ENCODE results near the gene MDP1. TPM values are rescaled to one million over a fixed set of nuclear protein-coding genes. Genes with fewer than 3 reads are reported as not detected.

The MDP1 gene
- polyA plus RNA-seq, 6 donors from 2014 or later: 32.7 to 48.2 (median 37.3) TPM

DNA sequence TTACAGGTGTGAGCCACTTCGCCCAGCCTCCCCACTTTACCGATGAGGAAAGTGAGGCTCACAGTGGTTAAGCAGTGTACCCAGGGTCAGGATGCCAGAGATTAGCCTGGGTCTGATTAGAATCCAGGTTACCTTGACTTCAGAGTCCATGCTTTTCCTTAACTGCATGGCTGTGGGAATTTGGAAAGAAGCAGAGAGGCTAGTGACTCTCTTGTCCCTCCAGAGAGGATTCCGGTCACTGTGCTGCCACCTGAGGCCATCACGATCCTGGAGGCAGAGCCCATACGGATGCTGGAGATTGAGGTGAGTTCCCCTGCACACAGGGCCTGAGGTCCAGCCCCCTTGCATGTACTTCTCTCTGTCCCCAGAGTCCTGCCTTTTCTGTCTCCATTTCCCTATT lies 39.3 kb downstream of the MDP1 start:
- ATAC-seq (ENCODE audit: low read depth in 2 of 2) (no peak), DNase-seq (no peak)
- no peak overlapping the region for H3K4me3 Mint-ChIP-seq
- H3K27me3 Mint-ChIP-seq: no peaks in the 10 kb centered on the region
- H3K9me3 Mint-ChIP-seq: no peaks in the 10 kb centered on the region
- no peak overlapping the region for H3K27ac Mint-ChIP-seq
- H3K36me3 Mint-ChIP-seq: no peaks in the 10 kb centered on the region
- peaks cover 15 to 38% (median 22%) of the 10 kb centered on the region in 3 donors for H3K4me1 Mint-ChIP-seq

DNA sequence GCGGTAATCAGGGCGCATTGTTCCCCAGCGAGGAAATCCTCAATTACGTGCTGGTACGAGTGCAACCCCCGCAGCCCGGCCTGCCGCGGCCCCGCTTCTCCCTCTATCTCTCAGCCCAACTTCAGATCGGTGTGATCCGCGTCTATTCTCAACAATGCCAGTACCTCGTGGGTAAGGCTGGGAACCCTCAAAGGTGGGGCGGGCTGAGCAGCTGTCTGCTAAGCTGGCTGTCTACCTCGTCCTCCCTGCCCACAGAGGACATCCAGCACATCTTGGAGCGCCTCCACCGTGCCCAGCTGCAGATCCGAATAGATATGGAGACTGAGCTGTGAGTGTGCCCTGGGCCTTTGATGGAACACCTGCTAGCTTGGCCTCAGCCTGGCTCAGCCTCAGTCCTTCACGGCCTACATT lies 43.0 kb downstream of the MDP1 start:
- DNase-seq (no peak), ATAC-seq (ENCODE audit: low read depth in 2 of 2) (no peak)
- Mint-ChIP-seq H3K27ac (peak overlapping the region in 3 of 6 donors; percentile 70 to 87 (median 82)), H3K9me3 (no peaks in the 10 kb centered on the region), H3K4me3 (peak overlapping the region; percentile 37 to 94 (median 76)), H3K27me3 (no peaks in the 10 kb centered on the region), H3K4me1 (peaks cover 21 to 34% (median 21%) of the 10 kb centered on the region in 3 donors), H3K36me3 (peaks cover 6 to 12% of the 10 kb centered on the region in 2 donors)

DNA sequence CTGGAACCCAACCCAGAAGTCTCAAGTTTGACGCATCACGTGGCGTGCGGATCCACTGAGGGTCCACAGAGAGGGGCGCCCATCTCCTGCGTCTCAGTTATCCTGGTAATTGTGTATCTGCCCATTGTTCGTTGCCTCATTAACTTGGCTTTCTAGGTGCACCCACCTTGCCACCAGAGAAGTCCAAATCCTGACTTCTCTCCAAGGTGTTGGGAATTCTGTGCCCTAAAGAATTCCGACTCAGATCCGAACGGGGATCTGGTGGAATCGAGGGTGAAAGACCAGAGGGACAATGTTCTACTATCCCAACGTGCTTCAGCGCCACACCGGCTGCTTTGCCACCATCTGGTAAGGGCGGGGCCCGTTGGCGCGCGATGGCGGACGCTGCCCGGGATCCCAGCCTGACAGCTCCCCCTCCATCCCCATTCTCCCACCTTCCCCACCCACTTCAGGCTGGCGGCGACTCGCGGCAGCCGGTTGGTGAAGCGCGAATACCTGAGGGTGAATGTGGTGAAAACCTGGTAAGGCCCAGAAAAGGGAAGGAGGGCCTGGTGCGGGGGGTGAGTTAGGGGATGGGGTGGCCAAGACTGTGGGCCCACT lies 43.5 kb downstream of the MDP1 start:
- H3K4me1 Mint-ChIP-seq: peaks cover 23 to 34% (median 26%) of the 10 kb centered on the region in 3 donors
- no peak for DNase-seq
- ATAC-seq (ENCODE audit: low read depth in 2 of 2): peak in 1 of 2 donors; percentile 1
- H3K4me3 Mint-ChIP-seq: peak overlapping the region; percentile 78 to 95 (median 93)
- no peaks in the 10 kb centered on the region for H3K27me3 Mint-ChIP-seq
- no peaks in the 10 kb centered on the region for H3K9me3 Mint-ChIP-seq
- peak overlapping the region in 4 of 6 donors; percentile 24 to 82 (median 72) for H3K27ac Mint-ChIP-seq
- H3K36me3 Mint-ChIP-seq: peaks cover 10 to 17% of the 10 kb centered on the region in 2 donors

DNA sequence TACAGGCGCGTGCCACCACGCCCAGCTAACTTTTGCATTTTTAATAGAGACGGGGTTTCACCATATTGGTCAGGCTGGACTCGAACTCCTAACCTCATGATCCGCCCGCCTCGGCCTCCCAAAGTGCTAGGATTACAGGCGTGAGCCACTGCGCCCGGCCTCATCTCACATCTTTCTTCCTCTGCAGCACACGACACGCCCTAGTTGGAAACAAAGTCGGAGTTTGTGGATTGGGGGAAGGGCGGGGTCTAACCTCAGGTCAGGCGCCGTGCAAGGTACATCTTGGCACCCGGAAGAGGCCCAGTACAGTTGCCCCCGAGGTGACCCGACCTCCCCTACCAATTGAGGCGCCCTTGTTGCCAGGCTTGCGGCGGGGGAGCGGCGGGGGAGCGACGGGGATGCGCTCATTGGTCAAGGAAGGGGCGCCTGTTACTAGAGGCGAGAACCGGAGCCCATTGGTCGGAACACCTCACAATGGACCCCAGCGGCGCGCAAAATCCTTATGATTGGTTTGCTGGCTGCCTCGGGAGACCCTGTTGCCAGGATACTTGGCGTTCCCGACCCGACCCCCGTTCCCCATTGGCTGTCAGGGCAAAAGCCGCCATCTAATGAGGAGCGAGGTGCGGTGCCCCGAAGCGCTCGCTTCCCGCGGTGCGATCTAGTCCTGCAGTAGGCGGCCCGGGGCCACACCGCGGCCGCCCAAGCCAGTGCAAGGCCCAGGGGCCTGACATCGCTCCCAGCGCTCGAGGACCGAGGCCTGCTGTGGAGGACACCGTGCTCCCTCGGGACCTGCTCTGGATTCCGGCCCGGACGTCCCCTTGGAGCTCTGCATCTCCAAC lies 44.2 kb downstream of the MDP1 start, which contains the start of gene REC8:
TSS of gene REC8 (plus strand) at position 659 of the 839 bp plus-strand sequence. CDS start 473 bp downstream, outside the sequence.
- Mint-ChIP-seq H3K9me3 (no peaks in the 10 kb centered on the region), H3K27ac (peak within 1 kb of the TSS; percentile 38 to 95 (median 82)), H3K4me3 (peak within 1 kb of the TSS; percentile 78 to 95 (median 93)), H3K36me3 (peaks cover 11 to 23% of the 10 kb centered on the region in 2 donors), H3K27me3 (no peaks in the 10 kb centered on the region), H3K4me1 (peaks cover 25 to 38% (median 27%) of the 10 kb centered on the region in 3 donors)
- ATAC-seq (ENCODE audit: low read depth in 2 of 2) (peak; percentile 90 to 92), DNase-seq (peak; percentile 85)

GRCh38 chr14:24167469-24168114 lies 48.3 kb downstream of the MDP1 start:
- DNase-seq (no peak), ATAC-seq (ENCODE audit: low read depth in 2 of 2) (no peak)
- no peaks in the 10 kb centered on the region for H3K9me3 Mint-ChIP-seq
- H3K36me3 Mint-ChIP-seq: peaks cover 16 to 49% of the 10 kb centered on the region in 2 donors
- peak overlapping the region in 2 of 8 donors; percentile 19 to 33 for H3K4me3 Mint-ChIP-seq
- H3K27ac Mint-ChIP-seq: peak overlapping the region in 4 of 6 donors; percentile 60 to 79 (median 78)
- no peaks in the 10 kb centered on the region for H3K27me3 Mint-ChIP-seq
- H3K4me1 Mint-ChIP-seq: peaks cover 43 to 63% (median 51%) of the 10 kb centered on the region in 3 donors

DNA sequence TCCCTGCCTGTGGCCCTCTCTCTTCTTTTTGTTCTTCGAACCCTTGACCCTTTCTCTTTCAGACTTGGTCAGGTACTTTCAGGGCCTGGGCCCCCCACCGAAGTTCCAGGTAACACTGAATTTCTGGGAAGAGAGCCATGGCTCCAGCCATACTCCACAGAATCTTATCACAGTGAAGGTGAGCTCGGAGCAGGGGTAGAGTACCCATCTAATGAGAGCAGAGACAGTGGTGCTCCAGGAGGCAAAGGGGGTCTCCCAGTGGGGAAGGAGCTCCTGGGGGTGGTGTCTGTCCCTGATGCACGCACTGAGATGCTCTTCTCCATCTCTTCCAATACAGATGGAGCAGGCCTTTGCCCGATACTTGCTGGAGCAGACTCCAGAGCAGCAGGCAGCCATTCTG lies 50.1 kb downstream of the MDP1 start:
- Mint-ChIP-seq H3K9me3 (no peaks in the 10 kb centered on the region), H3K36me3 (peaks cover 16 to 49% of the 10 kb centered on the region in 2 donors), H3K27ac (peak overlapping the region in 3 of 6 donors; percentile 26 to 89 (median 56))

DNA sequence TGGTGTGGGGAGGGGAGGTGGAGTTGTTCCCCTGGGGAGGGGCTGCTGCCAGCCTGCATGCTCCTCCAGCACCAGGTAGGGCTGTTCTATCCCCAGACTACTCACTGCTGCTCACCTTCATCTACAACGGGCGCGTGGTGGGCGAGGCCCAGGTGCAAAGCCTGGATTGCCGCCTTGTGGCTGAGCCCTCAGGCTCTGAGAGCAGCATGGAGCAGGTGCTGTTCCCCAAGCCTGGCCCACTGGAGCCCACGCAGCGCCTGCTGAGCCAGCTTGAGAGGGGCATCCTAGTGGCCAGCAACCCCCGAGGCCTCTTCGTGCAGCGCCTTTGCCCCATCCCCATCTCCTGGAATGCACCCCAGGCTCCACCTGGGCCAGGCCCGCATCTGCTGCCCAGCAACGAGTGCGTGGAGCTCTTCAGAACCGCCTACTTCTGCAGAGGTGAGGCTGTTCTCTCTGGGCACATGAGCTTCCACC lies 51.3 kb downstream of the MDP1 start:
- DNase-seq: no peak
- H3K9me3 Mint-ChIP-seq: no peaks in the 10 kb centered on the region
- no peak for ATAC-seq (ENCODE audit: low read depth in 2 of 2)
- peaks cover 16 to 47% of the 10 kb centered on the region in 2 donors for H3K36me3 Mint-ChIP-seq
- H3K4me3 Mint-ChIP-seq: peak overlapping the region in 5 of 8 donors; percentile 15 to 86 (median 46)
- H3K27ac Mint-ChIP-seq: peak overlapping the region in 1 of 6 donors; percentile 83
- H3K27me3 Mint-ChIP-seq: no peaks in the 10 kb centered on the region
- peaks cover 50 to 68% (median 67%) of the 10 kb centered on the region in 3 donors for H3K4me1 Mint-ChIP-seq

More for the DNA sequence above, 50.1 kb downstream of the MDP1 start:
- DNase-seq (no peak), ATAC-seq (ENCODE audit: low read depth in 2 of 2) (no peak)
- Mint-ChIP-seq H3K4me3 (peak overlapping the region in 3 of 8 donors; percentile 20 to 57 (median 30)), H3K4me1 (peaks cover 49 to 62% (median 59%) of the 10 kb centered on the region in 3 donors), H3K27me3 (no peaks in the 10 kb centered on the region)

Other genes starting within 250 kb of the MDP1 start
- 10 to 100 TPM in 5 of 6 donors, 1 to 10 TPM in 1; 8.6 to 18.3 (median 16.9) TPM for gene DHRS4L2, start 227.1 kb downstream of the MDP1 start, polyA plus RNA-seq (ENCODE audit: low read depth in 6 of 6)
- under 1 TPM in 2 of 6 donors, not detected in 4; 0.10 to 0.11 TPM for gene CARMIL3, start 164.1 kb downstream of the MDP1 start, polyA plus RNA-seq (ENCODE audit: low read depth in 6 of 6)
- gene CPNE6, start 144.5 kb downstream of the MDP1 start, polyA plus RNA-seq (ENCODE audit: low read depth in 6 of 6): 1 to 10 TPM in 1 of 6 donors, not detected in 5; 1.1 TPM
- gene PCK2, start 121.8 kb downstream of the MDP1 start, polyA plus RNA-seq (ENCODE audit: low read depth in 6 of 6): 10 to 100 TPM; 26.5 to 48.0 (median 36.8) TPM
- 100 to 1,000 TPM in 1 of 6 donors, 10 to 100 TPM in 5; 65.8 to 106 (median 78.5) TPM for gene DCAF11, start 101.3 kb downstream of the MDP1 start, polyA plus RNA-seq (ENCODE audit: low read depth in 6 of 6)
- 1 to 10 TPM; 2.3 to 8.9 (median 6.4) TPM for gene NRL, start 101.1 kb downstream of the MDP1 start, polyA plus RNA-seq (ENCODE audit: low read depth in 6 of 6)
- 1 to 10 TPM in 1 of 6 donors, under 1 TPM in 4, not detected in 1; 0.29 to 1.4 (median 0.53) TPM for gene FITM1, start 85.4 kb downstream of the MDP1 start, polyA plus RNA-seq (ENCODE audit: low read depth in 6 of 6)
- gene PSME1, start 79.9 kb downstream of the MDP1 start, polyA plus RNA-seq (ENCODE audit: low read depth in 6 of 6): 100 to 1,000 TPM; 704 to 932 (median 769) TPM
- gene EMC9, start 74.5 kb downstream of the MDP1 start, polyA plus RNA-seq (ENCODE audit: low read depth in 6 of 6): 10 to 100 TPM in 2 of 6 donors, 1 to 10 TPM in 4; 5.9 to 15.3 (median 9.2) TPM
- 100 to 1,000 TPM; 257 to 514 (median 294) TPM for gene PSME2, start 69.5 kb downstream of the MDP1 start, polyA plus RNA-seq (ENCODE audit: low read depth in 6 of 6)
- 10 to 100 TPM; 21.0 to 47.2 (median 32.1) TPM for gene RNF31, start 68.6 kb downstream of the MDP1 start, polyA plus RNA-seq (ENCODE audit: low read depth in 6 of 6)
- gene IRF9, start 54.8 kb downstream of the MDP1 start, polyA plus RNA-seq (ENCODE audit: low read depth in 6 of 6): 100 to 1,000 TPM in 3 of 6 donors, 10 to 100 TPM in 3; 86.7 to 140 (median 97.2) TPM
- gene REC8, start 44.0 kb downstream of the MDP1 start, polyA plus RNA-seq (ENCODE audit: low read depth in 6 of 6): 1 to 10 TPM; 3.6 to 9.6 (median 6.9) TPM
- 10 to 100 TPM in 5 of 6 donors, 1 to 10 TPM in 1; 5.4 to 19.0 (median 12.6) TPM for gene IPO4, start 27.2 kb downstream of the MDP1 start, polyA plus RNA-seq (ENCODE audit: low read depth in 6 of 6)
- 10 to 100 TPM; 34.5 to 43.9 (median 37.0) TPM for gene TM9SF1, start 20.6 kb downstream of the MDP1 start, polyA plus RNA-seq (ENCODE audit: low read depth in 6 of 6)
- gene TSSK4, start 10.4 kb downstream of the MDP1 start, polyA plus RNA-seq (ENCODE audit: low read depth in 6 of 6): 1 to 10 TPM in 3 of 6 donors, under 1 TPM in 2, not detected in 1; 0.36 to 1.7 (median 1.4) TPM
- 100 to 1,000 TPM; 139 to 167 (median 157) TPM for gene CHMP4A, start 2.6 kb downstream of the MDP1 start, polyA plus RNA-seq (ENCODE audit: low read depth in 6 of 6)
- gene NEDD8, start 16.3 kb upstream of the MDP1 start, polyA plus RNA-seq (ENCODE audit: low read depth in 6 of 6): 100 to 1,000 TPM; 306 to 385 (median 326) TPM
- 100 to 1,000 TPM in 3 of 6 donors, 10 to 100 TPM in 3; 90.3 to 120 (median 99.2) TPM for gene GMPR2, start 16.9 kb upstream of the MDP1 start, polyA plus RNA-seq (ENCODE audit: low read depth in 6 of 6)
- gene TINF2, start 26.6 kb upstream of the MDP1 start, polyA plus RNA-seq (ENCODE audit: low read depth in 6 of 6): 100 to 1,000 TPM; 238 to 289 (median 254) TPM
- gene TGM1, start 47.1 kb upstream of the MDP1 start, polyA plus RNA-seq (ENCODE audit: low read depth in 6 of 6): not detected
- 10 to 100 TPM; 22.2 to 36.2 (median 22.8) TPM for gene RABGGTA, start 55.5 kb upstream of the MDP1 start, polyA plus RNA-seq (ENCODE audit: low read depth in 6 of 6)
- 10 to 100 TPM; 20.4 to 38.5 (median 29.3) TPM for gene DHRS1, start 83.7 kb upstream of the MDP1 start, polyA plus RNA-seq (ENCODE audit: low read depth in 6 of 6)
- 1 to 10 TPM in 5 of 6 donors, under 1 TPM in 1; 0.83 to 2.4 (median 1.3) TPM for gene NOP9, start 83.8 kb upstream of the MDP1 start, polyA plus RNA-seq (ENCODE audit: low read depth in 6 of 6)
- 10 to 100 TPM in 1 of 6 donors, 1 to 10 TPM in 5; 4.9 to 10.4 (median 8.1) TPM for gene CIDEB, start 91.9 kb upstream of the MDP1 start, polyA plus RNA-seq (ENCODE audit: low read depth in 6 of 6)
- 1 to 10 TPM in 1 of 6 donors, under 1 TPM in 5; 0.28 to 1.2 (median 0.69) TPM for gene LTB4R2, start 94.1 kb upstream of the MDP1 start, polyA plus RNA-seq (ENCODE audit: low read depth in 6 of 6)
- 1 to 10 TPM; 1.4 to 2.4 (median 2.1) TPM for gene LTB4R, start 95.4 kb upstream of the MDP1 start, polyA plus RNA-seq (ENCODE audit: low read depth in 6 of 6)
- under 1 TPM in 3 of 6 donors, not detected in 3; 0.29 to 0.53 (median 0.32) TPM for gene ADCY4, start 119.0 kb upstream of the MDP1 start, polyA plus RNA-seq (ENCODE audit: low read depth in 6 of 6)
- gene RIPK3, start 123.9 kb upstream of the MDP1 start, polyA plus RNA-seq (ENCODE audit: low read depth in 6 of 6): 10 to 100 TPM in 2 of 6 donors, 1 to 10 TPM in 3, not detected in 1; 7.7 to 12.9 (median 9.3) TPM
- gene NFATC4, start 152.1 kb upstream of the MDP1 start, polyA plus RNA-seq (ENCODE audit: low read depth in 6 of 6): under 1 TPM in 2 of 6 donors, not detected in 4; 0.19 to 0.43 TPM
- under 1 TPM in 2 of 6 donors, not detected in 4; 0.05 to 0.14 TPM for gene NYNRIN, start 182.9 kb upstream of the MDP1 start, polyA plus RNA-seq (ENCODE audit: low read depth in 6 of 6)
- gene CBLN3, start 213.6 kb upstream of the MDP1 start, polyA plus RNA-seq (ENCODE audit: low read depth in 6 of 6): 1 to 10 TPM in 5 of 6 donors, under 1 TPM in 1; 0.70 to 2.6 (median 2.1) TPM
- 10 to 100 TPM; 22.8 to 39.8 (median 24.0) TPM for gene KHNYN, start 213.9 kb upstream of the MDP1 start, polyA plus RNA-seq (ENCODE audit: low read depth in 6 of 6)
- 100 to 1,000 TPM in 2 of 6 donors, 10 to 100 TPM in 4; 79.5 to 106 (median 87.5) TPM for gene SDR39U1, start 226.7 kb upstream of the MDP1 start, polyA plus RNA-seq (ENCODE audit: low read depth in 6 of 6)

Measured in naive B cell (primary cell).